ENCODE data around the gene RAP1GAP2. TPM values are rescaled to one million over a fixed set of nuclear protein-coding genes. Genes with fewer than 3 reads are reported as not detected.

RAP1GAP2 gene
- total RNA-seq, 1 donor from 2014 or later: 29.3 TPM

DNA sequence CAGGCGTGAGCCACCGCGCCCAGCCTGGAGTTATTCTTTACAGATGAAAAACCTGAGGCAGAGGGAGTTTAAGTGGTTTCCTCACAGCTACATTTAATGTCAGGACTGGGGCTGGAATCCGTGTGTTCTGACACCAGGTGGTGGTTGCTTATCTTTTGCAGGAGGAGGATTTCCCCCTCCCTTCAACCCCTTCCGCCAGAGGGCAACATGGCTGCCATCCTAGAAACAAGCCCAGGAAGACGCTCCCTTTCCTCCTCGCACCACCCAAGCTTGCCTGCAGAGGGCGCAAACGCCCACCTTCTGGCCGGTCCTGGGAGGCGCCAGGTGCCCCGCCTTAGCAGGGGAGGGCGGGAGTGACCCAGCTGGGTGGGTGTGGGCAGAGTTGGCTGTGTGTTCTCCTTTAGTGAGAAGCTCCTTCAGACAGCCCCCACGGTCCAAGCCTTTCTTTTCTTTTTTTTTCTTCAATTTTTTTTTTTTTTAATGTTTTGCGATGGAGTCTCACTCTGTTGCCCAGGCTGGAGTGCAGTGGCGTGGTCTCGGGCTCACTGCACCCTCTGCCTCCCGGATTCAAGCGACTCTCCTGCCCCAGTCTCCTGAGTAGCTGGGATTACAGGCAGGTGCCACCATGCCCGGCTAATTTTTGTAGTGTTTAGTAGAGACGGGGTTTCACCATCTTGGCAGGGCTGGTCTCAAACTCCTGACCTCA is 9.9 kb upstream of the RAP1GAP2 start:
- DNase-seq: peak; percentile 71

DNA sequence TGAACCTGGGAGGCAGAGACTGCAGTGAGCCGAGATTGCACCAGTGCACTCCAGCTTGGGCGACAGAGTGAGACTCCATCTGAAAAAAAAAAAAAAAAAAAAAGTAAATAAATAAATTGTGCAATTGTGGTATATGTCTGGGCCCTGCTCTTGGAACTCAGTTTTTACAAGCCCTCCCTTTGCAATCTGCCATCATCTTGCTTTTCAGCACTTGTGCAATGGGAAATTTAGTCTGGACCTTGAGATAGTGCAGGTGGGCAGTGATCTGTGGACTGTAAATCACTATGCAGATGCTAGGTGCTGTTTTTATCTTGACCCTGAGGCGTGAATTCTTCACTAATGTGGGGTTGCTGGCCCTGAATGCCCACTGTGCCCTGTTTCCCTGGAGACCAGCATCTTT is 6.5 kb upstream of the RAP1GAP2 start:
- DNase-seq: no peak

DNA sequence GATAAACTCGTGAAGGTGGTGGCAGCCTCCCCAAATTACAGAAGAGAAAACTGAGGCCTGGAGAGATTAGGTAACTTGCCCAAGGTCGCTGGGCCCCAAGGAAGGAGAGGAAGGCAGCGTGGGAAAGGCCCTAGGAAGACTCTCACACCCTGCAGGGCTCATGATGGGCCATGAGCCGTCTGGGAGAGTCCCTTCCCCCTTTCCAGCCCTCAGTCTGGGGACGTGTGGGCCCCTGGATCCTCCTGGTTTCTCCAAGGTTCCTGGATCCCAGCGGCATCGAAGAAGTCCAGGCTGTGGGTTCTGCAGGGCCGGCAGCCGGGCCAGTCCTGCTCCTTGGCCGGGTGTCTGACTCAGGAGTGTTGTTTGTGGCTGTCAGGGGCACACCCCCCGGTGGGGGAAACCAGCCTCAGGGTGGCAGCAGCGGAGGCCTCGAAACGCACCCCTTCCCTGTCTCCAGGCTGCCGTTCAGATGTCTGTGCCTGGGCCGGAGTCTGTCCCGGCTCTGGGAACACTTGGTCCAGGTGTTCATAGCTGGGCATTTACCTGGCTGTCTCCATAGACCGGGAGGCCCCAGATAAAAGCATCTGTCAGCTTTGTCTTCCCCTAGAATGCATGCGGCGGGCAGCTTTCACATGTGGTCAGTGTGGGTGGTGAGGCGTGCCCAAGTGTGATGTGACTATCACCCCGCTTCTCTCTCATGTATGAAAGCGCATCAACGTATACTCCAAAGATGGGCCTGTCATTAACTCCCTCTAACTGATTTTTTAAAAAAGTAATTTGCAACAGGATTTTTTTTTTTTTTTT is 3.7 kb upstream of the RAP1GAP2 start:
- DNase-seq: no peak

DNA sequence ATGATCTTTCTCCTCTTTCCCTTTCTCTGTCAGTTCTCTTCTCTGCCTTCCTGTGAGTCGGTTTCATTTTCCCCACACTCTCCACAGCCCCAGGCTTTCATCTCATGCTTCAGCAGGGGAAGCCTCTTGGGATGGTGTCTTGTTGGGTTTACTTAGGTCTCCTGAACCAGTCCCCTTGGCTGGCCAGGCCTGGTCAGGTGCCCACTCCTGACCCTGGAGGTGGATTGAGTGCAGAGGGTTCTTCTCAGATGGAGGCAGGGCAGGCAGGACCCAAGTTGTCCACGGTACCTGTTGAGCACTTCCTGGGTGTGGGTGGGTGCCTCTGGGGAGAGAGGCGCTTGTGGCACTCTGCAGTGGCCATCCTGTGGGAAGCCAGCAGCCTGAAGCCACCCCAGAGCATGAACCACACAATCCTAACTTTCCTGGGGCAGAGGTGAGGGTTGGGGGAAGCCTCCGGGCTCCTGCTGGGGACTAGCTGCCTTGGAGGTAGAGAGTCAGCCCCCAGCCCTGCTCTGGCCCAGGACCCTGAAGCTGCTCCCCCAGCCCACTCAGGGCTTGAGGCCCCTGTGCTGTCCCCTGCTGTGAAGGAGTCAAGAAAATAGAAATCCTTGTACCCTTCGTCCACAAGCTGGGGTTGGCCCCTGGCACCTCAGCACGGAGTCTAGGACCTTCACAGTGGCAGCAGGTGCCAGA is 2.0 kb upstream of the RAP1GAP2 start:
- DNase-seq: no peak

DNA sequence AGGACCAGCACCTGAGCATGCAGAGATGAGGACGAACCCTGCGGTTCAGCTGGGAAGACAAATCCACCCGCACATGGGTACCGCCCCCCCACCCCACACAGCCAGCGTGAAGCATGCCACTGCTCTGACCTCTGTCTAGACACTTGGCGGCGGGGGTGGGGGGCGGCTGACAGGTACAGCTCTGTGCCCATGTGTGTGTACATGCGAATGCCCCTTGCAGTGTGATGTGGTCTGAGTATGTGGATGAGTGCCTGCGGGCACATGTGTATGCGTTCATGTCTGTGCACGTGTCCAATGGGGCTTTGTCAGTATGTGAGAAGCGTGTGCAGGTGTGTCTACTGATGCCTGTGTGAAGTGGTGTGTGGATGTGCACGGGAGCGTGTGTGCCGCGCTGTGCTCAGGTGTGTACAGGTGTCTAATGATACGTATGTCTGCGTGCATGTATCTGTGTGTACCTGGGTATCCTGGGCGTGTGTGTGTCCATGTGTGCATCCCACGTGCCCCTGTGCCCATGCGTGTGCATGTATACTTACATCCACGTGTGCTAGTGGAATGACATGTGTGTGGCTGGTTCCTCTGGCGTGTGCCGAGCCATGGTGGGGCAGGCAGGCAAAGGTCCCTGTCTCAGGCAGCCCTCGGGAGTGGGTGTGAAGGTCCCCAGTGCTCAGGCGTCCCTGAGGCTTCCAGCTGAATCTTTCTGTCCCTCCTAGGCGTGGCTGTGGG is 636 bp upstream of the RAP1GAP2 start:
- no peak for DNase-seq

DNA sequence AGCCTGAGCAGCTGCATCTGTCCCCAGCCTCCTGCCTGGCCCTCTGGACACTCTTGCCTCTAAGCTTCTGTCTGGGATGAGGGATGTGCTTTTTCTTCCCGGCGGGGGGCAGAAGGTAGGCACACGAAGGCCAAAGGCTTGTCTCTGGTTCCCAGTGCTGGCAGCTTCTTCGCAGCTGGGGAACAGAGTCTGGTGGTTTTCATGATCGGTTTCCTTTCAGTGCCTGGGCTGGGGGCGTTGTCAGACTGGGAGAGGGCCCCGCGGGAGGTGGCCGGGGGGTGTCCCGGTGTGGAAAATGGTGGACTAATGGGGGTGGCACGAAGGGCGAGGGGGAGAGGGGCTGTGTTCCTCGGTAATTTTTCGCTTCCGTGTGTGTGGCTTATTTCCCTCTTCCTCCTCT is 988 bp downstream of the RAP1GAP2 start:
- no peak for DNase-seq

DNA sequence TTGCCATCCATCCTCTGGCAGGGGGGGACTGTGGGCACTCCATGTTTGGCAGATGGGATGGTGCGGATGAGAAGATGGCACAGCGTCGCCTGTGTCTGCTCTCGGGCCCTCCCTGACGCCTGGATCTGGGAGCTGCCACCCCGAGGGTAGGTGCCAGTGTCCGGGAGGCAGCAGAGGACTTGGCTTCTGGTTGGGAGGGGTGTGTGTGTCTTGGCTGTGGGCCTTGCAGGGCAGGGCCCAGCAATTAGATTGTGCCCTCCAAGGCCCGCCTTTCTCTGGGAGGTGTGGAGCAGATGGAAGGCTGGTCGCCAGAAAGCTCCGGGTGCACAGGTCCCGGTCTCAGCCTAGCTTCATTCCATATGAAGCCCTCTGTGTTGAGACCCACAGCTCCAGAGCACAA is 1.4 kb downstream of the RAP1GAP2 start:
- no peak for DNase-seq

DNA sequence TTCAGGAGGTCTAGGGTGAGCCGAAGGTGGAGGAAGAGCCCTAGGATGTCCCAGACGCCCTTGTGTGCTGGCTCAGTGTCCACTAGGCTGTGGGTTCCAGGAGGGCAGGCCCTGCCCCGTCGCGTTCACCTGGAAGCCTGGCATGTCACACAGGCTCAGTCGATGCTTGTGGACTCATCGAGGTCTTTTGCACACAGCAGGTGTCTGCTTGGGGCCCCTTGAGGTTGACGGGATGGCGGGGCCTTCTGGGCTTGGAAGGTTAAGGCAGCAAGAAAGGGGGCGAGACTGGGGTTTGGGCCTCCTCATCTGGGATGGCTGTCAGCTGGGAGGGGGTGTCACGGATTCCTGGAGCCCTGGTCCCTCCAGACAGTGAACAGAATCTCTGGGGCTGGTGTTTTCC is 1.9 kb downstream of the RAP1GAP2 start:
- DNase-seq: no peak

DNA sequence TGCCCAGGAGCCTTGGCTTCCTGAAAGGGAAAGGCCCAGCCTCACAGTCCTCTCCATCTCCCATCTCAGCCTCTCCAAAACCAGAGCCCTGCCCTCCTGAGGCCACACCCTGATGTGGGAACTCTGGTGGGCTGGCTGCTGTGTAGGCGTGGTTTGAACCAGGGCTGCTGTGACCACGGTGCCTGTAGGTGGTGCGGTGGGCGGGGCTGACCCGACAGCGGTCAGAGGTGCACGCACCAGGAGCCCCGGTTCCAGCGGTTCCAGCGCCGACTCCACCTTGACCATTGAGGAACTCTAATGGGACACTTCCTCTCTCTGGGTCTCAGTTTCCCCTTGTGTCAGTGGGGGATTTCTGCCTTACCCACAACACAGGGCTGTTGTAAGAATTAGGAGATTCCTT is 2.4 kb downstream of the RAP1GAP2 start:
- no peak for DNase-seq

DNA sequence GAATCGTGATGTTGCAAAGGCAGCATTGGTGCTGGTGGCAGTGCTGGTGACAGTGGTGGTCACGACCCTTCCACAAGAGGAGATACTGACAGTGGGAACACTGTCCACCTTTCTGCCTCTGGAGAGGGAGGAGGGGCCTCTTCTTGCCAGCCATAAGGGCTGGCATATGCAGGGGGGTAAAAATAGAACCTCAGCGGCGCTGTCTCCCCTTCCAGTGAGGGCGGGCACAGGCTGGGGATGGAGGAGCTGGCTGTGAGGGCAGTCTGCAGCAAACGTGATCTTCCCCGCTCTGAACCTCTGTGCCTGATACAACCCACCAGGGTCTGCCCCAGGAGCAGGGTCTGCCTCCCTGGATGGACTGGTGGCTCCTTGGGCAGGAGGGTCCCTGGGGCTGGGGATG is 3.4 kb downstream of the RAP1GAP2 start:
- DNase-seq: peak; percentile 31

DNA sequence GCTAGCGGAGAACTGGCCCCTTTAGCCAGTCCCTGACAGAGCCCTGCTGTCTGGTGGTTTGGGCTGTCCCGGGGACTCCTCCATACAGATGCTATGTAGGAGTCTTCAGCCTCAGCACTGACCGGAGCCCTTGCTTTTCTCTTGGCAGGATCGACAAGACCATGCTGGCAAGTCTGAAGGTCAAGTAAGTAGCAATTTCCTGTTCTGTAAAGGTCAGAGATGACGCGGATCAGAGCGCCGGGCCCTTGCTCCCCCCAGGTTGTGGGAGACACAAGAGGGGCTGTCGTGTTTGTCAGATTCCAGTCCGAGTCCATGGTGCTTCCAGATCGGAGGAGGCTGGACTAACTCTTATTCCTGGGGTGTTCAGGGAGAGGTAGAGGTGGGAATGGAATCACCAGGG is 4.1 kb downstream of the RAP1GAP2 start:
- DNase-seq: no peak

DNA sequence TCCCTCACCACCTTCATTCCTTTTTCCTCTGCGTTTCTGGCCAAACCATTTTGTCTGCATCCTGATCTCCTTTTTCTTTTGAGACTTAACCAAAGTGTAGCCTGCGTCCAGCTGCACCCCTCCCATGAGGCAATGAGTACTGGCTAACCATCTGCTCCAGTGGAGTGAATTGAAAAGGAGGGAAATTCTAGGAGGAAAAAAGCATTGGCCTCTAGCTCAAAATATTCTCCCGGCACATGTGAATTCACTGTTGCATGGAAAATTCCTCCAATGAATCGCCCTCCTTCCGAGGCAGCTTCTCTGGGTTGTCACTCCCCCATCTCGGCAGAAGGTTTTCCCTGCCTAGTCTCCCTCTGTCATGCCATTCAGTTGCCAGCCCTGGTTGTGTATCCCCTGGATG is 5.6 kb downstream of the RAP1GAP2 start:
- DNase-seq: peak; percentile 62

DNA sequence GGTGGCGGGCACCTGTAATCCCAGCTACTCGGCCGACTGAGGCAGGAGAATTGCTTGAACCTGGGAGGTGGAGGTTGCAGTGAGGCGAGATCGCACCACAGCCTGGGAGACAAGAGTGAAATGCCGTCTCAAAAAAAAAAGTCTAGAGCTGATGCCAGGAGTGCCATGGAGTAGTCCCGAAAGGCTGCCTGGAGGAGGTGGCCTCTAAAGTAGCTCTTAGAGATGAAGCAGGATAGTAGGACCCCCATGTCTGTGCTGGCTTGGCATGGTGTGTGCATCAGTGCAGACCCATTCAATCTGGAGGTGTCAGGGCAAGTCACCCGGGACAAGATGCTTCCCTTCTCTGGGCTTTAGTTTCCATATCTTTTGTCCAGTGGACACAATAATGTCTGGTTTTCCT is 6.3 kb downstream of the RAP1GAP2 start:
- DNase-seq: no peak

DNA sequence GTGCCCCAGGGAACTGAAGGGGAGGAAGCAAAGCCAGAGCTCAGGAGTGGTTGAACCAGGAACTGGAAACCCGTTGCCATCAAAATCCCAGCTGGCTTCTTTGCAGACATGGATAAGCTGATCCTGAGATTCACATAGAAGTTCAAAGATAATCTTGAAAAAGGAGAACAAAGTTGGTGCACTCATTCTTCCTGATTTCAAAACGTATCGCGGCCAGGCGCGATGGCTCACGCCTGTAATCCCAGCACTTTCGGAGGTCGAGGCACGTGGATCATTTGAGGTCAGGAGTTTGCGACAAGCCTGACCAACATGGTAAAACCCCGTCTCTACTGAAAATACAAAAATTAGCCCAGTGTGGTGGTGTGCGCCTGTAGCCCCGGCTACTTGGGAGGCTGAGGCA is 7.1 kb downstream of the RAP1GAP2 start:
- no peak for DNase-seq

DNA sequence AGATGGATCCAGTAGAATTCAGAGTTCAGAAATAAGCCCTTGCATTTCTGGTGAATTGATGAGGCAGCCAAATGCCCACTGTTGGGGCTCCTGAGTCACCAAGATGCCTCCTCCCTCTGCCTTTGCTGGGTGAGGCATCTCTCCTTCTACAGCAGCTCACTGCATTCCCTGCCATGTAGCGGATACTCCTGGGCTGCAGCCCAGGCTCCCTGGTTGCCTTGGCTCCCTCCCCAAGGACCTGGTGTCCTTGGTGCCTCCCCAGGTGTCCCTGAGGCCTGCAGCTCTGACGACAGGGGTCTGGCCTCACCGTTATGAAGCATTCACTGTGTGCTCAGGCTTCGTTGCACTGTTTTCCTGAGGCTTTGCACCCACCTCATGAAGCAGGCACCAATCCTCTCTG is 7.7 kb downstream of the RAP1GAP2 start:
- DNase-seq: no peak

DNA sequence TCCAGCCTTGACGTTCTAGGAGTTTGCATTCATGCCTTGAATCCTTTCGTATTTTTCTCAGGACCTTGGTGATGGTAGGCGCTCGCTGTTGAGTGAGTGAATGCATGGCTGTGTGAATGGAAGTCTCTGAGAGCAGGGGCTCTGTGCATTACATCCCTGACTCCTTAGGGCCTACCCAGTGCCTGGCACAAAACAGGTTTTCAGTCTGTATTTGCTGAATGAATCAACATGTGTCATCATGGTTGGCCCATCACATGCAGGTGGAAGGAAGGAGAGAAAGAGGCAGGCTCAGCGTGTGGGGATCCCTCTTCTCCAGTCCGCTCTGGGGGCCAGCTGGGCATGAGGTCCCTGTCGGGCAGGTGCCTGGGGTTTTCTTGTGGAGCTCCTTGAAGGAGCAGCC is 8.7 kb downstream of the RAP1GAP2 start:
- DNase-seq: no peak

DNA sequence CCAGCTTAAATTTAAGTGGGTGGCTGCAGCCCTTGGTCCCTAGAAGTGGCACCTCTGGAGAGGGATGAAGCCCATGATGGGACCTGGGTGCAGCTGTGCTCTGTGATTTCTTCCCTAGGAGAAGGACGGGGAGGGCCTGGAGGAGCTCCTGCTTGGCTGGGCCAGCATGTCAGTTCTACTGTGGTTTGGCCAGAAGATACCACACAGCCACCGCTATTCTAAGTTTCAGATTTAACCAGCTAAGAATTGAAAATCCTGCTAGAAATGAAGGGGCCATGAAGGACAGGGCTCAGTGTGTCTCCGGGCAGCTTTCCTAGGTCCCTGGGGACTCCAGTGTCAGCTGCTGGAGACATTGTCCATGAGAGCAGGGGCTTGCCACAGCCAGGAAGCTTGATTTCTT is 9.7 kb downstream of the RAP1GAP2 start:
- DNase-seq: no peak

DNA sequence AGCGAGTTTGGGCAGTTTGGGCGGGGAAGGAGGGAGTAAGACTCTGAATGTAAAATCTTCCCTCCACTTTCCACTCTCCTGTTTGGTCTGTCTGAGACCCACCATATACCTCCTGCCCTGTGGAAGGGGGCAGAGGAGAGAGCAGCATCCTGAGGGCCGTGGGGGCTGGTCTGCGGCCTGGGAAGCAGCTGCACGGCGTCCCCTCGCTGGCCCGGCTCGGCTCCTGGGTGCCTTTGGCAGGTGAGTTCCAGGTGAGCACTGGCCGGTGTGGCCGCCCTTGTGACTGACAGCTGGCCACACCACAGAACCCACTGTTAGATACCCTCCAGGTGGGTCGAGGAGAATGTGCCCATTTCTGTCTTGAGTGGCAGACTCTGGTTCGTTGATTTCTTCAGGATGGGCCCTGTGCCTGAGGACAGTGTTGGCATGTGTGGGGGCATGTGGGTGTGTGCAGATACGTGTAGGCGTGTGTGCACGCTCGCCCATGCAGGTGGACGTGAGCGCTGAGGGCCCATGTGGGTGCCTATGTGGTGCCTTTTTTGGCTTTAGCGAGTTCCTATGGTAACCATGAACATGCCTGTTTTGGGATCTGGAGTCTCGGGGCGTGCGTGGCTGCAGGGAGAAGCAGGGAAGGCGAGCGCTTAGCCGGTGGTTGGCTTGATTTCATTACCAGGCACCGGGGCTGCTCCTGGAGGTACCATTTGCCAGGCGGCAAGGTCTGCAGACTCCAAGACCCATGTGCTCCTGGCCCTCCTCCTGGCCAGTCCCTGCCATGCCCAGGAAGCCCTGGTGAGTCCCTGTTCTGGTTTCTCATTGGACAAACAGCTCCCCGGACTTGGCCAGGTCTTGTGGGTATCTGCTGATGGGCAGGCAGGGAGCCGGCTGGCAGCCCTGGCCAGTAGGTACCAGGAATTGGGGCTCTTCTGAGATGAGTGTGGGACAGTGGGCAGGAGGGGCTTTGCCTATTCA is 12.4 kb downstream of the RAP1GAP2 start:
- DNase-seq: peak; percentile 32

DNA sequence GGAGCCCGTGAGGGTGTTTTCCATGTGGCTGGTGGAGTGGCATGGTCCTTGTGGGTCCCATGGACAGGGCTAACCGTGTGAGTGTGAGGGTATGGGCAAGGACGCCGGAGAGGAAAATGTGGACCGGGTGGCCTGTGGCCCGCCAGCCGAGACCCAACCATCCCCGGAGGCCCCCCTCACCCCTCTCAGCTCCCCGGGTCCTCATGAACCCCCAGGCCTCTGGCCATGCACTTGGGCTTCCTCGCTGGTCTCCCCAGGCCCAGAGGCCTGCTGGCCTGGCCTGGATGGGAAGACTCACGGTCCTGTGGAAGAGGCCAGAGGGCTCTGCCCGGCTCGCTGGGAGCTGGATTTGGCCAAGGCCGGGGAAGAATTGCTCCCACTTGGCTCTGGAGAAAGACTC is 13.1 kb downstream of the RAP1GAP2 start:
- no peak for DNase-seq

DNA sequence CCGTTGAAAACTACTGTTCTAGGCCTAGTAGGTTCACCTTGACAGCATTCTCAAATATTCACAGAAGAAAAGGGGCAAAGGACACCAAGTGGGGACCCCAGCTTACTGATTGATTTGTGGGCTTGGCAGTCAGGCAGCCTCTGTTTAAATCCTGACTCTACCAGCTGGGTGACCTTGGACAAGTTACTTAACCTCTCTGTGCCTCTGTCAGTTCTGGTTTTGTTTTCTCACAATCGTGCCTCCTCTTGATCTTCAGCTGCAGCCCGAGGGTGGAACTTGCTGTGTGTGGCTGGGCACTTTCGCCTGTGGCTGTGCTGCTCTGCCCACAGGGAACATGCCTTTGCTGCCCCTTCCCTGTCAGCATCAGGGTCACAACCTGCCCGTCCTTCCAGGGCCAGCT is 17.8 kb downstream of the RAP1GAP2 start:
- DNase-seq: no peak

DNA sequence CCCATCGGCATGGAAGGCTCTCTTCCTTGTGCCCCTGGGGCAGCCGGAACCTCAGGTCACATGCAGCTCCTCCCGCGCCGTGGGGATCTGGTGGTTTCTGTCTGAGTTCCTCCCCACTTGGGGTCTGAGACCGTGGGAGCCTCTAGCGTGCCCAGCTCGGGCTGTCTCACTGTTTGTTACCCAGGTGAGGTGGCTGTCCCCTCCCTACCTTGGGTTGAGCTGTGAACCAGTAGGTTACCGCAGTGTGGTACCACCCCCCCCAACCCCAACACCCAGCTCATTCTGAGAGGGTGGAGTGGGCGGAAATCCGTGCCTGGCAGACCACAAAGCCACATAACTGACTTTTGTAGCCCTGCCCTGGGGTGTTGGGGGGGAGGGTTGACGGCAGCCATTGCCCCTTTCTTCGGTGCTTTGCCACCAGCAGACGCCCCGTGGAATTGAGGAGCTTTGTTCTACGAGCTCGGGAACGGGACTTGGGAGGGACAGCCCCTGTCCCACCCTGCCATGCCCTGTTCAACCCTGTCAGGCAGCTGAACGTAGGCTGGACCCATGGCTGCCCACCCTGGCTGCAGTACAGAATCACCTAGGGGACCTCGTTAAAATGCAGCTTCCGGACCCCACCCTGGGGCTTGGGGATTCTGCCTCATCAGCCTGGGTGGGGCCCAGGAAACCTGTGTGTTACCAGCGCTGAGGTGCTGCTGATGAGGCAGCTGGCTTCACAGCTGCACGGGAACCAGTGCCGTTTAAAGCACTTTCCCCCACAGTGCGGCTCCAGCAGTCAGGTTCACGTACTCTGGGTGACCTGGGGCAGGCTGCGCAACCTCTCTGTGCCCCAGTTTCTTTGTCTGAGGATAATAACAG is 18.5 kb downstream of the RAP1GAP2 start:
- no peak for DNase-seq
